Muscle of leg (tissue), 11 donors: ENCODE measurements around the gene SLC1A3. TPM values are rescaled to one million over a fixed set of nuclear protein-coding genes. Genes with fewer than 3 reads are reported as not detected.
A peak's percentile ranks its signal among the peaks of the same experiment; 100 is the strongest.

Experiments used
- DNase-seq: peaks from one replicate; pipeline ENCODE4 v3.0.0; 2013
- H3K27ac ChIP-seq: one replicate; pipeline ENCODE4 v1.5.1; 2013; ENCODE audit warnings: mild to moderate bottlenecking, low read length, control low read depth
- H3K27me3 ChIP-seq: one replicate; pipeline ENCODE4 v1.6.1; 2013; ENCODE audit warnings: low read length; ENCODE audit not compliant: control insufficient read depth, insufficient read depth
- H3K36me3 ChIP-seq: one replicate; pipeline ENCODE4 v1.6.1; 2013; ENCODE audit warnings: low read length; ENCODE audit not compliant: control insufficient read depth, insufficient read depth
- H3K4me1 ChIP-seq: one replicate; pipeline ENCODE4 v1.6.1; 2013; ENCODE audit warnings: low read length; ENCODE audit not compliant: control insufficient read depth, insufficient read depth
- H3K4me3 ChIP-seq: one replicate; pipeline ENCODE4 v1.5.1; 2013; ENCODE audit warnings: low read length, control low read depth
- H3K9me3 ChIP-seq: replicated peaks from 2 replicates; pipeline ENCODE4 v1.6.1; 2013; ENCODE audit warnings: low read depth, low read length; ENCODE audit not compliant: control insufficient read depth
- WGBS: methylation state at CpG from one replicate; pipeline ENCODE4 v1.1.5; 2013; ENCODE audit warnings: missing lambda C conversion rate; ENCODE audit not compliant: insufficient coverage; 5-methylcytosine and 5-hydroxymethylcytosine counted together
- polyA plus RNA-seq, 8 donors: library from polyadenylated mRNA; unstranded; fragments of 120-200 nt; gene quantifications; one replicate each; pipeline versions ENCODE4 v1.2.1 to v1.2.3, GENCODE V29; 2013; ENCODE audit warnings: inconsistent platforms in 1 of 8, low replicate concordance in 1 of 8; ENCODE audit not compliant: insufficient read length in 8 of 8, insufficient read depth in 1 of 8
- total RNA-seq: library from RNA; stranded (reverse); fragments of 120-200 nt; gene quantifications from one replicate; pipeline ENCODE4 v1.2.4, GENCODE V29; 2013

Gene SLC1A3
- total and polyA plus RNA-seq, 9 donors = 12.5 to 25.6 (median 18.1) TPM

DNA sequence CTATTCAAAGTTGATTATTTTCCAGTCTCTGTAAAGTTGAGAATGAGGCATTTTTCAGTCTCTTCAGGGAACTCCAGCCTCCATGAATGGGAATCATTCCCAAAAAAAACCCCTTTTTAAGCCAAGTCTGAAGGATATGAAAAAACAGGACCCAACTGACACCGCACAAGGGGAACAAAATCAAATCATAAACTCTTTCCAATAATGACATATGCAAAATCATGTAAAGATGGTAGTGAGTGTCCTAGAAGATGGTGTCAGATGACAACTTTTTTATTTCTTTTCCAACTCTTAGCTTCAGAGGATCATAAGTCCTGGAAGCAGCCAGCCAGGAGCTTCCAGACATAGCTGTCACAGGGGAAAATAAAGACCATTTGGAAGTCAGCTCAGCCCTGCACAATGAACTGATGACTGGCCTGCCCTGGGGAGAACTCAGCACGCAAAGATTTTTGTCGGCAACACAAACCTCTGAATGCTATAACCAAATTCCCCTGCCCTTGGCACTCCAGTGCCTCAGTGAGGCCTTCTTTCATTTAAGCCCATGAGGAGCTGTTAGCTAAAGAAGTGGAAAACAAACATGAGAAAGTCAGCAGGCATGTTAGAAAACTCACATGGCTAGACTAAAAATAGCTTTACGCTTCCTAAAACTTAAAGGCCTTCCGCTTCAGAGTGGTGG is 85.4 kb downstream of the SLC1A3 start:
- peak; percentile 96 for DNase-seq

DNA sequence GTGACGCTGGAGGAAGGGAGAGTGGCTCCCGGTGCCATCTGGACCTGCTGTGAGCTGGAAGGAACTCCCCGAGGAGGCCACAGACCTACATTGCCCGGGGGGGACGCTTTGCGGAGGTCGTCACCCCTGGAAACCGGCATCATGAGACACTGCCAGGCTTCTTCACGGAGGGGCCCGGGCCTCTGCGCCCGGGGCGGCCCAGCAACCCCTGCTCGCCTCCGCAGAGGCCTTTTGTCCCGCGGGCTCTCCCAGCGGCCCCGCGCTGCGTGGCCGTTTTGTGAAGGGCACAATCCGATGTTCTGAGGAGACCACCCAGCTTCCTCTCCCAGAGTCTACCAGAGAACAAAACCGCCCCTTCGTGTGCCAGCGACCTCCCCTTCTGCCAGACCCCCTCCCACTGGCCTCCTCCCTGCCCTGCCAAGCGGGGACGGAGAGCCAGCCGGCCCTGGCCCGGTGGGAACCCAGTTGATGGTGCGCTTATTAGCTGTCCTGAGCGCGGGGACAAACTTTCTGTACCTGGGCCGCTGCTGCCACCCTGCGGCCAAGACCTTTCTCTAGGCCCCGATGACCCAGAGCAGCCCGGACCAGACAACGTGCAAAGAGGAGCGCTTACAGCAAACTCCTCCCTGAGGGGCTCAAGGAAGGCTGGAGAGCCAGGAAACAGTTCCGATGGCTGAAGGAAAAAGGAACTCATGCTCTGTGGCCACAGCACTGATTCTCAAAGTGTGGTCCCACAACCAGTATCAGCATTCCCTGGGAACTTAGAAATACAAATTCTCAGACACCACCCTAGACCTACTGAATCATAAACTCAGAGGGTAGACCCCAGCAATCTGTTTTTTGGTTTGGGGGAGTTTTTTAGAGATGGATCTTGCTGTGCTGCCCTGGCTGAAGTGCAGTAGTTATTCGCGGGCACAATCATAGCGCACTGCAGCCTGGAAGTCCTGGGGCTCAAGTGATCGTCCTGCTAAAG is 86.7 kb downstream of the SLC1A3 start:
- peak overlapping the region; percentile 37 for H3K4me3 ChIP-seq
- WGBS = 13% methylated on average over 43 of the region's 44 CpGs
- H3K27me3 ChIP-seq = no peaks in the 10 kb centered on the region
- peak; percentile 93 for DNase-seq
- peak overlapping the region; percentile 88 for H3K27ac ChIP-seq
- no peaks in the 10 kb centered on the region for H3K36me3 ChIP-seq
- H3K4me1 ChIP-seq = peaks cover 34% of the 10 kb centered on the region
- H3K9me3 ChIP-seq = no peaks in the 10 kb centered on the region

More for the DNA sequence above, 85.4 kb downstream of the SLC1A3 start:
- H3K27me3 ChIP-seq = no peaks in the 10 kb centered on the region
- no peaks in the 10 kb centered on the region for H3K9me3 ChIP-seq
- no peak overlapping the region for H3K4me3 ChIP-seq
- 7% methylated on average over 3 of the region's 5 CpGs for WGBS
- H3K36me3 ChIP-seq = peaks cover 4% of the 10 kb centered on the region
- H3K27ac ChIP-seq = peak overlapping the region; percentile 88
- peaks cover 34% of the 10 kb centered on the region for H3K4me1 ChIP-seq

DNA sequence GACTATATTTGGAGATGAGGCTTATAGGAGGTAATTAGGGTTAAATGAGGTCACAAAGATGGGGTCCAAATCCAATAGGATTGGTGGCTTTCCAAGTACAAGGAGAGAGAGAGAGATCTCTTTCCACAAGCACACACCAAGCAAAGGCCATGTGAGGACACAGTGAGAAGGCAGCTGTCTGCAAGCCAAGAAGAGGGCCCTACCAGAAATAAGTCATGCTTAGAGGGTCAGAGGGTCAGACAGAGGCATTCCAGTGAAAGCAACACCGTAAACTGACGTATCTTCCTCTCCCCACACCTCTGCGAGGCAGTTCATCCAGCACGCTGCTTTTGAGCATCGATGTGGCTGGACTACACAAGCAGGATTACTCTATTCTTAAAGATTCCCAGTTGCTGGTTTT is 87.9 kb downstream of the SLC1A3 start:
- WGBS = 75% methylated on average over 5 of the region's 5 CpGs
- Histone ChIP-seq H3K36me3 (no peaks in the 10 kb centered on the region), H3K27ac (no peak overlapping the region), H3K27me3 (no peaks in the 10 kb centered on the region), H3K4me3 (no peak overlapping the region), H3K9me3 (no peaks in the 10 kb centered on the region), H3K4me1 (peaks cover 29% of the 10 kb centered on the region)
- peak; percentile 50 for DNase-seq

DNA sequence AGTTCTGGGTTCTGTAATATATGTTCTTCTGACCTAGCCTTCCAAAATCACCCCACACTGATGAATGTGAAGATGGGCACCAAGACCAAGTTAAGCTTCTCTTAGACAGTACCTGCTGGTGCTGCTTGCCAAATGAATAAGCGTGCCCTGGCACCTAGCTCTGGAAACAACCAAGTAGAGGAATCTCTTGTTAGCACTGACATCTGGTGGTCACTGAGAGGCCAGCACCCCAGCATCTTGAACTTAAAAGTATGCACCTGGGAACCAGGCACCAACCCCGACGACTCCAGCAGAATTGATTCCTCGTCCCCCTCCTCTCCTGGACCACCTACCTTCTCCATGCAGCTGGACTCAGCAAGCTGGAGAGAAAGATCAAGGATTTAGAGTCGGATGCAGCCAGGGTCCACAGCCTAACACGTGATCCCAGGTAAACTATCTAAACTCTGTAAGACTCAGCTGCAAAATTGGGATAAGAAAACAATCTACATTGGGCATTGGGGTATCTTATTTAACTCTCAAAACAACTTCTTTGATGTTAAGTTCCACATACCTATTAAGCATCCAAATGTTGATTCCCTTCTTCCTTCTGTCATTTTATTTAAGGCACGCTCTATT is 89.8 kb downstream of the SLC1A3 start:
- peaks cover 19% of the 10 kb centered on the region for H3K4me1 ChIP-seq
- no peak overlapping the region for H3K4me3 ChIP-seq
- no peaks in the 10 kb centered on the region for H3K27me3 ChIP-seq
- no peaks in the 10 kb centered on the region for H3K36me3 ChIP-seq
- no peak overlapping the region for H3K27ac ChIP-seq
- peak; percentile 59 for DNase-seq
- WGBS = 13% methylated on average over 1 of the region's 7 CpGs
- H3K9me3 ChIP-seq = no peaks in the 10 kb centered on the region

DNA sequence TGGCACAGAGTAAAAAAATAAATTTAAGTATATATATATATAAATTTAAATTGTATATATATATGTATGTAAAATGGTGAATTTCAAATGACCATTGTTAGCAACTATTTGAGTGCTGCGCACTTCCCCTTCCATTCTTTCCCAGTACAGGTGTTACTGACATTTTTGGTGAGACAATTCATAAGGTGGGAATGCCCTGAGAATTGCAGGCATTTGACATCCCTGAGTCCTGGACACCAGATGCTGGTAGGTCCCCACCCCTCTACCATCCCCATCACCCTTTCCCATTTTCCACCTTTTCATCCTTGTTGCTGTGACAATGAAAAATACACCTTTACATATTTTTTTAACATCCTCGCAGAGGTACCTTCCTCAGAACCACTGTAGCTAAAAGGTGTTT is 91.6 kb downstream of the SLC1A3 start:
- no peak for DNase-seq
- WGBS = no CpG with 5 or more reads among the region's 2 CpGs
- Histone ChIP-seq H3K9me3 (no peaks in the 10 kb centered on the region), H3K4me1 (peaks cover 10% of the 10 kb centered on the region), H3K36me3 (no peaks in the 10 kb centered on the region), H3K4me3 (no peak overlapping the region), H3K27me3 (no peaks in the 10 kb centered on the region), H3K27ac (no peak overlapping the region)

DNA sequence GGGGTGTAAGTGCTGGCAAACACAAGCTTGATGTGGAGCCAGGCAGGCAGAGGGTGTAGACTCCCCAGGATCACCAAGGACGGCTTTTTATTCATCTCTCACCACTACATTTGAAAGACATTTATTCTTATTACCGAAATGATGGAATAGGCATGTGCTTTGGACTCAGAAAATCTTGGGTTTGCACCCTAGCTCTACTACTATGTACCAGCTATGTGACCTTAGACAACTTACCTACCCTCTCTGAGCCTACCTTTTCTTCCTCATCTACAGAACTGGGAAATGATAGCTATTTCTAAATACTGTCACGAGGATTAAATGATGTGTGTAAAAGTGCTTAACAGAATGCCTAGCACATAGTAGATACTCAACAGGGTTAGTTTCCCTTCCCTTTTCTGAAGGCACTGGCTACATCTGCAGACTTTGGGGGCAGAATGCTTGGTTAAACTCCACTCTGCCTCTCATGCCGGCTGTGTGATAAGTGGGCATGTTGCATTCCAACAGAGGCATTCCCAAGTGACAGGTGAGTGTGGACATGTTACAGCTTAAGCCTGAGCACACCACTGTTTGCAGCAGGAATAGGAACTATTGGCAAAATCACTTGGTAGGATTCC is 94.8 kb downstream of the SLC1A3 start:
- Histone ChIP-seq H3K4me1 (peaks cover 16% of the 10 kb centered on the region), H3K27ac (no peak overlapping the region), H3K9me3 (no peaks in the 10 kb centered on the region), H3K27me3 (no peaks in the 10 kb centered on the region), H3K4me3 (no peak overlapping the region), H3K36me3 (no peaks in the 10 kb centered on the region)
- WGBS = 17% methylated on average over 1 of the region's 4 CpGs
- DNase-seq = peak; percentile 32

DNA sequence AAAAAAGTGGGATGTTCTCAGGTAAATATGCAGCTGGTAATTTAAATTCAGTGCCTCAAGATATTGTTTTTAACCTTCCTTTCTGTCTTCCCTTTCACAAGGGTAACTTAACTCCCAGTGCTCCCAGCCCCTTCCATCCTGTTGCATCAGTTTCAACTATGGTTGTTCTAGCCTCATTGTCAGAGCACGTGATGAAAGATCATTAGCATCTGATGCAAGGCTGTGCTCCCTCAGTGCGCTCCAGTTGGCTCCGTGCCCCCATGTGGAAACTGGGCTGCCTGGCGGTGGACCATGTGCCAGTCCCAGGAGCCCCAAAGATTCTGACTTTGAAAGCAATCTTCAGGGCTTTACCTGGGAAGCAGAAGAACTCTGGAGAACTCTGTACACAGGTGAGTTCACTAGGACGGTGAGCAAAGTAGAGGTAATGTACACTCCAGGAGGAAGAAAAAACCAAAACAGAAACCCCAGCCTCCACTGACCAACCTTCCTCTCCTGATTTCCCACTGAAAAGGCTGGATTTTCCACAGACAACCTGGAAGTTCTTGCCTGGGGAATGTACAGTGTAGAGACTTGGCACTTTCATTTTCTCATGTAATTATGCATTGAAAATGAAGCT is 96.9 kb downstream of the SLC1A3 start:
- DNase-seq = no peak
- no peak overlapping the region for H3K27ac ChIP-seq
- 55% methylated on average over 4 of the region's 5 CpGs for whole genome bisulfite sequencing

DNA sequence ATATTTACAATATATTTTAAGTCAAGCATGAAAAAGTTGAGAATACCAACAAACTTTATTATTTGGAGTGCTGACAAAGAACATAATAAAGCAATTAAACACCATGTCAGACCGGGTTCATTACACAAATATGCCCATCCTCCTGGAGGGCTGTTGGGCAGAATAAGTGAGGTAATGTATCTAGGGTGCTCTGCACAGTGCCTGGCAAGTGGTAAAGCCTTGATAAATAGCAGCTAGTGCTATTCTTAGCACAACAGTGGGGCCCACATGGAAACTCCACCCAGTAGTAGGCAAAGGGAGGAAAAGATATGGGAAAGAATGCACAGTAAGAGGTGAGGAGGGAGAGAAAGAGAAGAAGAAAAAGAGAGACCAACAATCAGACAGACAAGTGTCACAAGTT is 97.7 kb downstream of the SLC1A3 start:
- H3K27me3 ChIP-seq = no peaks in the 10 kb centered on the region
- H3K4me1 ChIP-seq = peaks cover 16% of the 10 kb centered on the region
- H3K27ac ChIP-seq = no peak overlapping the region
- no peaks in the 10 kb centered on the region for H3K36me3 ChIP-seq
- H3K9me3 ChIP-seq = peaks cover 3% of the 10 kb centered on the region
- no CpG with 5 or more reads among the region's 1 CpG for WGBS
- no peak overlapping the region for H3K4me3 ChIP-seq
- no peak for DNase-seq

More for the DNA sequence above, 96.9 kb downstream of the SLC1A3 start:
- H3K9me3 ChIP-seq = peaks cover 3% of the 10 kb centered on the region
- peaks cover 16% of the 10 kb centered on the region for H3K4me1 ChIP-seq
- H3K4me3 ChIP-seq = no peak overlapping the region
- H3K27me3 ChIP-seq = no peaks in the 10 kb centered on the region
- no peaks in the 10 kb centered on the region for H3K36me3 ChIP-seq

DNA sequence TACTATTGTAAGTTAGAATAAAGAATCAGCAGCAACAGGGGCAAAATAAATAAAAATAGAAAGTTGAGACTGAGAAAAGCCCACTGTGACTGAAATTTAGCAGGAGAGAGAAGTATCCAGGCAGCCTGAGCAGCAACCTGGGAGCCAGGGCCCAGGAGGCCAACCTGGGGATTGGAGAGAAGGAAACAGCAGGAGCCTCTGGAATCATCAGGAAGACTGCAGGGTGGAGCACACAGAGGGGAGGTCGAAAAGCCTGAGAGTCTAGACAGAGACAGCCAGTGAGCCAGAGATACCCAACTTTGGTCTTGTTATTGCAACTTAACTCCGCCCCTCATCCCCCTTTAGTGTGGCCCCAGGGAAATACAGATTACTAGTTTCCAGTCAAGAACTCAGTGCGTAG is 98.6 kb downstream of the SLC1A3 start:
- no peak overlapping the region for H3K27ac ChIP-seq

More for the DNA sequence above, 98.6 kb downstream of the SLC1A3 start:
- 50% methylated on average over 3 of the region's 3 CpGs for WGBS
- Histone ChIP-seq H3K36me3 (no peaks in the 10 kb centered on the region), H3K4me3 (no peak overlapping the region), H3K9me3 (peaks cover 3% of the 10 kb centered on the region), H3K4me1 (peaks cover 16% of the 10 kb centered on the region), H3K27me3 (no peaks in the 10 kb centered on the region)
- no peak for DNase-seq
